Keratinocyte (primary cell): Measurements from ENCODE around the gene PSD4. TPM values are rescaled to one million over a fixed set of nuclear protein-coding genes. Genes with fewer than 3 reads are reported as not detected.

Source experiments
- DNase-seq: peaks from one replicate; pipeline ENCODE4 v3.0.0-alpha.2; 2011; ENCODE audit warnings: low read depth, missing footprints, low spot score
- FAIRE-seq: peaks from 2 replicates; lab custom pipeline; 2011; peaks lifted over from hg19 to GRCh38; lab: Jason Lieb, UNC
- H2AFZ ChIP-seq: 2 replicates; pipeline ENCODE4 v1.6.0; 2012; ENCODE audit warnings: low read length, control low read depth, inconsistent platforms; ENCODE audit not compliant: control insufficient read depth
- H3K27ac ChIP-seq: 2 replicates; pipeline ENCODE4 v1.5.1; 2011; ENCODE audit warnings: low read length; ENCODE audit not compliant: control insufficient read depth, insufficient read depth
- H3K27me3 ChIP-seq: 3 replicates; pipeline ENCODE4 v1.6.0; 2011; ENCODE audit warnings: low read length; ENCODE audit not compliant: control insufficient read depth, insufficient read depth; ENCODE audit errors: extremely low read depth
- H3K36me3 ChIP-seq, 2 experiments: 2 replicates in 1 of 2; 3 replicates in 1 of 2; pipeline ENCODE4 v1.5.1; 2011; ENCODE audit warnings: low read length in 2 of 2, mild to moderate bottlenecking in 1 of 2; ENCODE audit not compliant: control insufficient read depth in 2 of 2, insufficient read depth in 2 of 2; ENCODE audit errors: extremely low read depth in 1 of 2
- H3K4me1 ChIP-seq: 3 replicates; pipeline ENCODE4 v1.5.1; 2011; ENCODE audit warnings: low read length; ENCODE audit not compliant: control insufficient read depth, insufficient read depth; ENCODE audit errors: extremely low read depth
- H3K4me2 ChIP-seq: 3 replicates; pipeline ENCODE4 v1.6.0; 2011; ENCODE audit warnings: low read depth, low read length; ENCODE audit not compliant: control insufficient read depth, insufficient read depth; ENCODE audit errors: extremely low read depth
- H3K4me3 ChIP-seq, 3 experiments: fragments of 200-600 bp in 1 of 3; sonication (generic) in 1 of 3; 2 replicates in 2 of 3; 3 replicates in 1 of 3; pipeline ENCODE4 v1.5.1; 2011 to 2016; ENCODE audit warnings: low read length in 3 of 3, mild to moderate bottlenecking in 3 of 3, control low read depth in 2 of 3, inconsistent platforms in 1 of 3, low read depth in 1 of 3, mixed read lengths in 1 of 3, mixed run types in 1 of 3, moderate library complexity in 1 of 3; ENCODE audit not compliant: control insufficient read depth in 2 of 3, insufficient read depth in 2 of 3; ENCODE audit errors: extremely low read depth in 1 of 3
- H3K79me2 ChIP-seq: 2 replicates; pipeline ENCODE4 v1.6.0; 2012; ENCODE audit warnings: low read length; ENCODE audit not compliant: control insufficient read depth, insufficient read depth
- H3K9ac ChIP-seq: 3 replicates; pipeline ENCODE4 v1.6.0; 2011; ENCODE audit warnings: low read length; ENCODE audit not compliant: control insufficient read depth, insufficient read depth; ENCODE audit errors: extremely low read depth
- H3K9me1 ChIP-seq: 3 replicates; pipeline ENCODE4 v1.6.0; 2011; ENCODE audit warnings: low read length; ENCODE audit not compliant: control insufficient read depth, insufficient read depth; ENCODE audit errors: extremely low read depth
- H3K9me3 ChIP-seq: 2 replicates; pipeline ENCODE4 v1.5.1; 2012; ENCODE audit warnings: low read depth, low read length; ENCODE audit not compliant: control insufficient read depth
- H4K20me1 ChIP-seq: 3 replicates; pipeline ENCODE4 v1.6.0; 2011; ENCODE audit warnings: low read length; ENCODE audit not compliant: control insufficient read depth, insufficient read depth; ENCODE audit errors: extremely low read depth
- EZH2 ChIP-seq: IDR thresholded peaks from one replicate; pipeline ENCODE4 v1.6.1; 2012; ENCODE audit warnings: inconsistent platforms, mild to moderate bottlenecking, low read length, moderate library complexity
- dilution Hi-C: fragments of 300-500 bp; cut with MboI; formaldehyde crosslinking; loops from one replicate; pipeline ENCODE4 v1.7.0; 2020; ENCODE audit warnings: low sequenced_read_pairs; ENCODE audit not compliant: extremely low pct_ligation_motif_present
- polyA plus RNA-seq, 5 experiments: library from polyadenylated mRNA; depleted of rRNA in 3 of 5; stranded (reverse) in 3 of 5; stranded (forward) in 1 of 5; unstranded in 1 of 5; fragments of >200 nt; gene quantifications; 1 replicate in 1 of 5; 2 replicates in 3 of 5; 3 replicates in 1 of 5; pipeline versions ENCODE4 v1.2.1 to v1.2.3, GENCODE V29; 2011 to 2012; ENCODE audit warnings: missing spikeins in 2 of 5, low read depth in 1 of 5, low replicate concordance in 1 of 5
- TF ChIP-seq, protein P1 (sequence below), 3 experiments: IDR thresholded peaks in 1 of 3; conservative IDR thresholded peaks in 1 of 3; optimal IDR thresholded peaks in 1 of 3; 2 replicates in 2 of 3; 3 replicates in 1 of 3; pipeline versions ENCODE3 to v1.5.1; 2011; ENCODE audit warnings: low read length in 3 of 3, mild to moderate bottlenecking in 3 of 3, moderate library complexity in 2 of 3, control low read depth in 1 of 3, inconsistent platforms in 1 of 3; ENCODE audit not compliant: insufficient read depth in 2 of 3; ENCODE audit errors: extremely low read depth in 1 of 3

The PSD4 gene
- polyA plus RNA-seq, 1 donor (not counting 4 experiments of a cell fraction or from before 2014, with no cell fraction given), result 11.1 TPM

DNA sequence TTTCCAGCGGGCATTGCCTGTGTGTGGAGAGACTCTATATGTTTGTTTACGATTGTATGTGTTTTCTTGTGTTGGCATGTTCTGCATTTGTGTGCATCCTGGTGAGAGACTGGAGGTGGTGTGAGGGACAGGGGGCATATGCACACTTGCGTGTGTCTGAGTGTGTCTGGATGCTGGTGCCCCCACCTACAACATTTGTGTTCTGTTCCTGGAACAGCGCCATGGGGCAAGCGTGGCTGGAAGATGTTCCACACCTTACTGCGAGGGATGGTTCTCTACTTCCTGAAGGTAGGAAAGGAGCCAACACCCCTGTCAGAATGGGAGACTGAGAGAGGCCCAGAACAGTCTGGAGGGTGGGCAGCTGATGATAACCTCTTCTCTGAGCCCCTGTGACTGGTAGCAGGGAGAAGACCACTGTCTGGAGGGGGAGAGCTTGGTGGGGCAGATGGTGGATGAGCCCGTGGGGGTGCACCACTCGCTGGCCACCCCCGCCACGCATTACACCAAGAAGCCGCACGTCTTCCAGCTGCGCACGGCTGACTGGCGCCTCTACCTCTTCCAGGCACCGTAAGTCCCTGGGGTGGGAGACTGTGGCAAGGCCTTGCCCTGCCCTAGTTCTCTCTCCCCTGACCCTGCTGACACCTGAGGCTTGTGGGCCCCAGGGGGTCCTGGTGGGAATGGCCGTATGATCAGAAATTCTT is 23.7 kb downstream of the PSD4 start:
- H3K9me1 ChIP-seq, result no peaks in the 10 kb centered on the region
- dilution Hi-C loops, result no loop called here
- FAIRE-seq, result no peak
- peaks cover 14 to 23% of the 10 kb centered on the region in 2 experiments for H3K36me3 ChIP-seq
- H4K20me1 ChIP-seq, result no peaks in the 10 kb centered on the region
- no peak for DNase-seq
- no peak overlapping the region for H3K9ac ChIP-seq
- TF ChIP-seq, protein P1, sequence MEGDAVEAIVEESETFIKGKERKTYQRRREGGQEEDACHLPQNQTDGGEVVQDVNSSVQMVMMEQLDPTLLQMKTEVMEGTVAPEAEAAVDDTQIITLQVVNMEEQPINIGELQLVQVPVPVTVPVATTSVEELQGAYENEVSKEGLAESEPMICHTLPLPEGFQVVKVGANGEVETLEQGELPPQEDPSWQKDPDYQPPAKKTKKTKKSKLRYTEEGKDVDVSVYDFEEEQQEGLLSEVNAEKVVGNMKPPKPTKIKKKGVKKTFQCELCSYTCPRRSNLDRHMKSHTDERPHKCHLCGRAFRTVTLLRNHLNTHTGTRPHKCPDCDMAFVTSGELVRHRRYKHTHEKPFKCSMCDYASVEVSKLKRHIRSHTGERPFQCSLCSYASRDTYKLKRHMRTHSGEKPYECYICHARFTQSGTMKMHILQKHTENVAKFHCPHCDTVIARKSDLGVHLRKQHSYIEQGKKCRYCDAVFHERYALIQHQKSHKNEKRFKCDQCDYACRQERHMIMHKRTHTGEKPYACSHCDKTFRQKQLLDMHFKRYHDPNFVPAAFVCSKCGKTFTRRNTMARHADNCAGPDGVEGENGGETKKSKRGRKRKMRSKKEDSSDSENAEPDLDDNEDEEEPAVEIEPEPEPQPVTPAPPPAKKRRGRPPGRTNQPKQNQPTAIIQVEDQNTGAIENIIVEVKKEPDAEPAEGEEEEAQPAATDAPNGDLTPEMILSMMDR (optimal IDR thresholded peaks at IDR 0.05 in 1 of 3, IDR thresholded peaks at IDR 0.05 in 1 of 3, conservative IDR thresholded peaks at IDR 0.05 in 1 of 3; ENCODE audit: extremely low read depth in 1 of 3, insufficient read depth in 2 of 3, low read length in 3 of 3), result no peak
- TF ChIP-seq EZH2, result no peak
- H3K9me3 ChIP-seq, result no peaks in the 10 kb centered on the region
- H3K27ac ChIP-seq, result no peak overlapping the region
- H3K4me1 ChIP-seq, result peaks cover 38% of the 10 kb centered on the region
- H3K79me2 ChIP-seq, result peaks cover 8% of the 10 kb centered on the region
- no peak overlapping the region for H3K4me2 ChIP-seq
- H3K27me3 ChIP-seq, result no peaks in the 10 kb centered on the region
- no peak overlapping the region for H2AFZ ChIP-seq
- H3K4me3 ChIP-seq, result no peak overlapping the region

GRCh38 chr2:113198048-113198789 is 24.4 kb downstream of the PSD4 start:
- no peak for FAIRE-seq
- Histone ChIP-seq H3K9me3 (no peaks in the 10 kb centered on the region), H3K27ac (peak overlapping the region; percentile 90), H2AFZ (peak overlapping the region; percentile 83), H3K4me1 (peaks cover 34% of the 10 kb centered on the region), H3K27me3 (no peaks in the 10 kb centered on the region), H4K20me1 (no peaks in the 10 kb centered on the region), H3K9ac (peak overlapping the region; percentile 84), H3K79me2 (peaks cover 8% of the 10 kb centered on the region), H3K4me3 (peak overlapping the region; percentile 50 to 73 (median 65)), H3K9me1 (no peaks in the 10 kb centered on the region), H3K36me3 (peaks cover 17 to 18% of the 10 kb centered on the region in 2 experiments), H3K4me2 (peak overlapping the region; percentile 96)
- TF ChIP-seq, protein P1 (optimal IDR thresholded peaks at IDR 0.05 in 1 of 3, IDR thresholded peaks at IDR 0.05 in 1 of 3, conservative IDR thresholded peaks at IDR 0.05 in 1 of 3; ENCODE audit: extremely low read depth in 1 of 3, insufficient read depth in 2 of 3, low read length in 3 of 3), result no peak
- no peak for TF ChIP-seq EZH2
- no peak for DNase-seq
- dilution Hi-C loops, result no loop called here
